HepG2 (cell line): ENCODE data around the gene KRTAP19-1. TPM values are rescaled to one million over a fixed set of nuclear protein-coding genes. Genes with fewer than 3 reads are reported as not detected.

Experiments
- ATAC-seq: fragments of 200-7000 bp; cut with Tn5 transposase; 3 replicates; pipeline ENCODE4 v1.9.1; 2020; ENCODE audit warnings: mild to moderate bottlenecking, moderate library complexity
- BruUV-seq: library from RNA; stranded (reverse); fragments of 400-500 nt; replicated peaks from 2 replicates; lab custom pipeline; 2021; lab: Mats Ljungman, UMichigan
- CTCF ChIA-PET: fragments of 300-600 bp; formaldehyde crosslinking; extraction: SDS; loops from one replicate; lab custom pipeline; 2021; ENCODE audit warnings: low total read pairs, inconsistent platforms, low intra/inter-chr PET ratio; lab: Yijun Ruan, JAX
- POLR2A ChIA-PET: fragments of 350-600 bp; sonication (Branson Sonifier 250); formaldehyde crosslinking; loops from one replicate; lab custom pipeline; 2020; ENCODE audit warnings: antibody characterized with exemption, inconsistent platforms; lab: Yijun Ruan, JAX
- DNase-seq: peaks from one replicate; pipeline ENCODE4 v3.0.0-alpha.2; 2015; ENCODE audit warnings: low spot score
- FAIRE-seq: peaks from 3 replicates; lab custom pipeline; 2011; peaks lifted over from hg19 to GRCh38; lab: Jason Lieb, UNC
- H2AFZ ChIP-seq: one replicate; pipeline ENCODE4 v1.6.1; 2011; ENCODE audit warnings: low read length, inconsistent platforms
- H3K27ac ChIP-seq: fragments of 300-600 bp; 3 replicates; pipeline ENCODE4 v1.8.0; 2011; ENCODE audit warnings: mixed run types, mild to moderate bottlenecking, mixed read lengths, low read length, inconsistent platforms; ENCODE audit not compliant: insufficient read depth; ENCODE audit errors: extremely low read length
- H3K27me3 ChIP-seq, 2 experiments: fragments of 200-600 bp in 1 of 2; 2 replicates in 1 of 2; 3 replicates in 1 of 2; pipeline versions ENCODE4 v1.6.0 to v1.8.0; 2011; ENCODE audit warnings: low read length in 2 of 2, mild to moderate bottlenecking in 2 of 2, moderate library complexity in 2 of 2, inconsistent platforms in 1 of 2; ENCODE audit not compliant: insufficient read depth in 2 of 2, control insufficient read depth in 1 of 2
- H3K36me3 ChIP-seq, 2 experiments: fragments of 200-600 bp in 1 of 2; replicated peaks in 1 of 2; 2 replicates in 1 of 2; 3 replicates in 1 of 2; pipeline versions ENCODE4 v1.5.1 to v1.8.0; 2011; ENCODE audit warnings: low read length in 2 of 2, inconsistent platforms in 1 of 2; ENCODE audit not compliant: insufficient read depth in 2 of 2, control insufficient read depth in 1 of 2
- H3K4me1 ChIP-seq: 2 replicates; pipeline ENCODE4 v1.5.1; 2012; ENCODE audit warnings: low read length, inconsistent platforms; ENCODE audit not compliant: insufficient read depth
- H3K4me2 ChIP-seq: 2 replicates; pipeline ENCODE4 v1.6.0; 2011; ENCODE audit warnings: low read depth, low read length, inconsistent platforms
- H3K4me3 ChIP-seq, 3 experiments: fragments of 200-600 bp in 1 of 3; sonication (generic), shearing (Covaris generic) in 1 of 3; replicated peaks in 1 of 3; 2 replicates each; pipeline ENCODE4 v1.5.1; 2011 to 2016; ENCODE audit warnings: low read length in 3 of 3, inconsistent platforms in 2 of 3, low read depth in 2 of 3, mild to moderate bottlenecking in 2 of 3, control low read depth in 1 of 3, mixed read lengths in 1 of 3; ENCODE audit not compliant: insufficient read depth in 1 of 3
- H3K79me2 ChIP-seq: one replicate; pipeline ENCODE4 v1.6.1; 2011; ENCODE audit warnings: low read length, inconsistent platforms; ENCODE audit not compliant: insufficient read depth
- H3K9ac ChIP-seq: 2 replicates; pipeline ENCODE4 v1.6.0; 2011; ENCODE audit warnings: mild to moderate bottlenecking, low read depth, low read length, inconsistent platforms; ENCODE audit not compliant: insufficient read depth
- H3K9me3 ChIP-seq: 2 replicates; pipeline ENCODE4 v1.5.1; 2012; ENCODE audit warnings: mild to moderate bottlenecking, low read length
- H4K20me1 ChIP-seq: 2 replicates; pipeline ENCODE4 v1.6.0; 2011; ENCODE audit warnings: inconsistent platforms, mild to moderate bottlenecking, low read length, moderate library complexity; ENCODE audit not compliant: insufficient read depth
- EEA1 ChIP-seq: sonication (generic); formaldehyde crosslinking; IDR thresholded peaks from 2 replicates; pipeline ENCODE4 v1.5.1; 2020; ENCODE audit warnings: mild to moderate bottlenecking, missing genetic modification reagents, borderline replicate concordance
- EZH2 ChIP-seq: conservative IDR thresholded peaks from 2 replicates; pipeline ENCODE4 v1.6.1; 2012; ENCODE audit warnings: mild to moderate bottlenecking, low read depth, low read length, moderate library complexity
- GATAD1 ChIP-seq: IDR thresholded peaks from 2 replicates; pipeline ENCODE4 v1.6.1; 2016; ENCODE audit warnings: missing genetic modification reagents, missing compliant biosample characterization
- HCFC1 ChIP-seq: fragments of 150-350 bp; IDR thresholded peaks from 2 replicates; pipeline ENCODE4 v1.6.1; 2014; ENCODE audit warnings: low read depth, low read length
- JDP2 ChIP-seq: sonication (generic); formaldehyde crosslinking; IDR thresholded peaks from 2 replicates; pipeline ENCODE4 v1.8.1; 2022; ENCODE audit warnings: missing genetic modification reagents, borderline replicate concordance
- KLF13 ChIP-seq: sonication (generic); formaldehyde crosslinking; IDR thresholded peaks from 2 replicates; pipeline ENCODE4 v1.4.0; 2020; ENCODE audit warnings: mild to moderate bottlenecking, missing genetic modification reagents
- RFX3 ChIP-seq: IDR thresholded peaks from 2 replicates; pipeline ENCODE4 v1.6.1; 2016; ENCODE audit warnings: missing biosample characterization, missing genetic modification reagents
- SMAD9 ChIP-seq: sonication (generic); formaldehyde crosslinking; IDR thresholded peaks from 2 replicates; pipeline ENCODE4 v1.5.1; 2020; ENCODE audit warnings: mild to moderate bottlenecking, missing genetic modification reagents
- SP140L ChIP-seq: sonication (generic); formaldehyde crosslinking; IDR thresholded peaks from 2 replicates; pipeline ENCODE4 v1.4.0; 2020; ENCODE audit warnings: missing genetic modification reagents, borderline replicate concordance
- TERF1 ChIP-seq: sonication (generic); formaldehyde crosslinking; IDR thresholded peaks from 2 replicates; pipeline ENCODE4 v1.8.0; 2022; ENCODE audit warnings: mild to moderate bottlenecking, missing genetic modification reagents, moderate library complexity
- TOE1 ChIP-seq: sonication (generic); formaldehyde crosslinking; IDR thresholded peaks from 2 replicates; pipeline ENCODE4 v1.4.0; 2020; ENCODE audit warnings: mild to moderate bottlenecking, missing genetic modification reagents
- ZNF17 ChIP-seq: sonication (generic); formaldehyde crosslinking; IDR thresholded peaks from 2 replicates; pipeline ENCODE4 v1.5.0; 2020; ENCODE audit warnings: mild to moderate bottlenecking, missing genetic modification reagents
- ZNF484 ChIP-seq: sonication (generic); formaldehyde crosslinking; IDR thresholded peaks from 2 replicates; pipeline ENCODE4 v1.5.1; 2020; ENCODE audit warnings: mild to moderate bottlenecking, low read depth, missing genetic modification reagents, borderline replicate concordance
- WGBS: methylation state at CpG from one replicate; pipeline ENCODE4 v1.1.6; 2017; ENCODE audit warnings: low lambda C conversion rate; 5-methylcytosine and 5-hydroxymethylcytosine counted together
- in situ Hi-C: cut with HindIII; loops from 2 replicates; pipeline ENCODE4 v1.10.0; 2017; ENCODE audit warnings: low pct_unique_long_range_greater_than_20kb; ENCODE audit not compliant: extremely low pct_ligation_motif_present
- intact Hi-C: fragments of 100-400 bp; cut with micrococcal nuclease; formaldehyde crosslinking; loops from one replicate; pipeline ENCODE4 v1.10.0; 2022; ENCODE audit not compliant: unreplicated experiment
- polyA plus RNA-seq, 8 experiments: library from polyadenylated mRNA; depleted of rRNA in 3 of 8; stranded (reverse) in 7 of 8; unstranded in 1 of 8; fragments of >200 nt; fragmentation: Illumina TruSeq in 4 of 8; extraction: Trizol in 4 of 8; gene quantifications; 2 replicates each; pipeline versions ENCODE4 v1.2.1 to v1.2.3, GENCODE V29; 2011 to 2016; ENCODE audit warnings: low read depth in 4 of 8, missing spikeins in 1 of 8, mixed read lengths in 1 of 8; ENCODE audit not compliant: insufficient read depth in 1 of 8
- total RNA-seq, 5 experiments: library from RNA; depleted of rRNA; stranded (reverse); fragments of >200 nt; fragmentation: Illumina TruSeq; extraction: Trizol; gene quantifications; 2 replicates each; pipeline ENCODE4 v1.2.3, GENCODE V29; 2016; ENCODE audit warnings: low read depth in 1 of 5
- TF ChIP-seq, protein P1 (sequence below): sonication (generic); formaldehyde crosslinking; IDR thresholded peaks from 2 replicates; pipeline ENCODE4 v1.4.0; 2020; ENCODE audit warnings: missing genetic modification reagents

Gene KRTAP19-1
- total and polyA plus RNA-seq, 2 of the 13 experiments (the other 11 are each of a cell fraction or from before 2014, with no cell fraction given): not detected

DNA sequence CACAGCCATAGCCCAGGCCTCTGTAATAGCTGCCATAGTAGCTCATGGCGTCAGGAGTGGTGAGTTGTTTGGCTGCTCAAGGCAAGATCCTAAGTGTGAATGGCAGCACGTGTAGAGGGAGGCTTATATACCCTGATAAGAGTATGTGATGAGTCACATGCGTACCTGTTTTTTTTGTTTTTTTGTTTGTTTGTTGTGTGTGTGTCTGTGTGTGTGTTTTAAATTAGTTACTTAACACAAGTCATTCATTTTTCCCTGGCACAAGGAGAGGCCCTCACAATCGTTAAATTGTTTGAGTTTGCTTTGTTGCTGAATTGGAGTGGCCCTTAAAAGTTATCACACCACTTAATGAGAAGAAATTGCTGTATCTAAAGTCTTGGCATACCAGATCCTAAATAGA is 16.9 kb upstream of the KRTAP19-1 start, which contains the start of gene KRTAP19-4:
Gene KRTAP19-4, minus strand, starts transcription at position 101 of the 400 bp plus-strand sequence. Its CDS starts 55 bp downstream, at position 46.
- intact Hi-C loops: no loop called here
- POLR2A ChIA-PET: no interaction called here

More for the DNA sequence above, 16.9 kb upstream of the KRTAP19-1 start, which contains the start of gene KRTAP19-4:
- Histone ChIP-seq H4K20me1 (no peaks in the 10 kb centered on the region), H3K27ac (no peak within 1 kb of the TSS), H3K4me2 (no peak within 1 kb of the TSS), H3K9me3 (peaks cover 74% of the 10 kb centered on the region), H3K4me1 (no peaks in the 10 kb centered on the region), H3K27me3 (no peaks in the 10 kb centered on the region), H3K4me3 (no peak within 1 kb of the TSS), H3K79me2 (no peaks in the 10 kb centered on the region), H2AFZ (no peak within 1 kb of the TSS), H3K9ac (no peak within 1 kb of the TSS), H3K36me3 (no peaks in the 10 kb centered on the region)
- WGBS: 5% methylated on average over 4 of the region's 4 CpGs
- no TSS peak for BruUV-seq
- DNase-seq (no peak), FAIRE-seq (no peak), ATAC-seq (no peak)
- CTCF ChIA-PET: no interaction called here
- TF ChIP-seq KLF13 (CRISPR knock-in tag): no peak
- TF ChIP-seq TOE1 (CRISPR knock-in tag): no peak
- no peak for TF ChIP-seq SP140L (CRISPR knock-in tag)
- no peak for TF ChIP-seq GATAD1 (CRISPR knock-in tag)
- TF ChIP-seq, protein P1, sequence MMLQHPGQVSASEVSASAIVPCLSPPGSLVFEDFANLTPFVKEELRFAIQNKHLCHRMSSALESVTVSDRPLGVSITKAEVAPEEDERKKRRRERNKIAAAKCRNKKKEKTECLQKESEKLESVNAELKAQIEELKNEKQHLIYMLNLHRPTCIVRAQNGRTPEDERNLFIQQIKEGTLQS (CRISPR knock-in tag): no peak
- no peak for TF ChIP-seq HCFC1
- TF ChIP-seq TERF1 (CRISPR knock-in tag): no peak
- TF ChIP-seq RFX3 (CRISPR knock-in tag): no peak
- TF ChIP-seq JDP2 (CRISPR knock-in tag): no peak
- no peak for TF ChIP-seq EZH2
- TF ChIP-seq ZNF484 (CRISPR knock-in tag): no peak
- no peak for TF ChIP-seq ZNF17
- no peak for TF ChIP-seq EEA1
- no peak for TF ChIP-seq SMAD9 (CRISPR knock-in tag)
- in situ Hi-C loops: no loop called here
